B cell (primary cell): ENCODE data around the gene MAP3K14. TPM values are rescaled to one million over a fixed set of nuclear protein-coding genes. Genes with fewer than 3 reads are reported as not detected.

Experiments used
- ATAC-seq: fragments of 200-7000 bp; cut with Tn5 transposase; one replicate; pipeline ENCODE4 v1.10.0; 2021; ENCODE audit warnings: low read depth, mild to moderate bottlenecking, moderate number of reproducible peaks, moderate library complexity
- CTCF ChIA-PET: fragments of 350-600 bp; sonication (Branson Sonifier 250); formaldehyde crosslinking; loops from one replicate; lab custom pipeline; 2021; ENCODE audit warnings: antibody characterized with exemption, inconsistent platforms; lab: Charles Lee
- POLR2A ChIA-PET: fragments of 350-600 bp; sonication (Branson Sonifier 250); formaldehyde crosslinking; loops from one replicate; lab custom pipeline; 2021; ENCODE audit warnings: antibody characterized with exemption; lab: Charles Lee
- DNase-seq: peaks from one replicate; pipeline ENCODE4 v3.0.0; 2013
- H2AFZ ChIP-seq: 2 replicates; pipeline ENCODE4 v1.6.1; 2012; ENCODE audit warnings: mild to moderate bottlenecking, low read depth, low read length; ENCODE audit not compliant: insufficient read depth, poor library complexity, severe bottlenecking
- H3K27ac ChIP-seq, 2 donors: 1 replicate in 1 of 2; 2 replicates in 1 of 2; pipeline ENCODE4 v1.5.1; 2012 to 2013; ENCODE audit warnings: low read length in 2 of 2, mild to moderate bottlenecking in 2 of 2, moderate library complexity in 1 of 2
- H3K27me3 ChIP-seq, 4 experiments: fragments of 200-600 bp in 1 of 4; sonication (generic) in 1 of 4; replicated peaks in 1 of 4; 1 replicate in 2 of 4; 2 replicates in 2 of 4; pipeline versions ENCODE4 v1.6.1 to v1.7.0; 2013 to 2016; ENCODE audit warnings: low read length in 3 of 4, mild to moderate bottlenecking in 2 of 4, mixed read lengths in 1 of 4, moderate library complexity in 1 of 4; ENCODE audit not compliant: insufficient read depth in 4 of 4, control insufficient read depth in 3 of 4; ENCODE audit errors: control extremely low read depth in 1 of 4
- H3K36me3 ChIP-seq, 2 experiments: replicated peaks in 1 of 2; 1 replicate in 1 of 2; 2 replicates in 1 of 2; pipeline versions ENCODE4 v1.6.1 to v1.7.1; 2013; ENCODE audit warnings: low read length in 1 of 2; ENCODE audit not compliant: insufficient read depth in 2 of 2, control insufficient read depth in 1 of 2; ENCODE audit errors: control extremely low read depth in 1 of 2, extremely low read depth in 1 of 2
- H3K4me1 ChIP-seq, 2 donors: fragments of 200-600 bp in 1 of 2; sonication (generic) in 1 of 2; 1 replicate in 1 of 2; 2 replicates in 1 of 2; pipeline versions ENCODE4 v1.5.1 to v1.6.1; 2013 to 2017; ENCODE audit warnings: low read length in 2 of 2; ENCODE audit not compliant: control insufficient read depth in 2 of 2, insufficient read depth in 2 of 2
- H3K4me2 ChIP-seq: replicated peaks from 2 replicates; pipeline ENCODE3; 2012; ENCODE audit warnings: mild to moderate bottlenecking, low read depth, low read length; ENCODE audit not compliant: poor library complexity, severe bottlenecking
- H3K4me3 ChIP-seq, 5 experiments: fragments of 200-600 bp in 1 of 5; sonication (generic) in 1 of 5; 1 replicate in 3 of 5; 2 replicates in 2 of 5; pipeline versions ENCODE4 v1.5.1 to v1.7.0; 2011 to 2016; ENCODE audit warnings: low read length in 4 of 5, mild to moderate bottlenecking in 4 of 5, low read depth in 2 of 5, control low read depth in 1 of 5, moderate library complexity in 1 of 5; ENCODE audit not compliant: insufficient read depth in 1 of 5; ENCODE audit errors: control extremely low read depth in 1 of 5, extremely low read depth in 1 of 5
- H3K79me2 ChIP-seq: fragments of 200-600 bp; sonication (generic); one replicate; pipeline ENCODE4 v1.6.0; 2016; ENCODE audit warnings: low read length; ENCODE audit not compliant: control insufficient read depth, insufficient read depth
- H3K9ac ChIP-seq: fragments of 200-600 bp; sonication (generic); 2 replicates; pipeline ENCODE4 v1.6.1; 2017; ENCODE audit warnings: mild to moderate bottlenecking, low read length, moderate library complexity
- H3K9me3 ChIP-seq, 3 donors: one replicate each; pipeline versions ENCODE4 v1.6.1 to v1.7.1; 2013; ENCODE audit warnings: low read length in 2 of 3; ENCODE audit not compliant: control insufficient read depth in 2 of 3, insufficient read depth in 1 of 3; ENCODE audit errors: control extremely low read depth in 1 of 3
- H4K20me1 ChIP-seq: 2 replicates; pipeline ENCODE4 v1.6.0; 2012; ENCODE audit warnings: mild to moderate bottlenecking, low read length; ENCODE audit not compliant: insufficient read depth, control insufficient read depth, poor library complexity, severe bottlenecking
- H3K27ac Mint-ChIP-seq: one replicate; pipeline ENCODE4 v1.8.0; 2021; ENCODE audit warnings: mixed read lengths
- H3K27me3 Mint-ChIP-seq: one replicate; pipeline ENCODE4 v1.8.0; 2021; ENCODE audit warnings: mixed read lengths
- H3K4me1 Mint-ChIP-seq: one replicate; pipeline ENCODE4 v1.8.0; 2021; ENCODE audit warnings: mixed read lengths
- H3K4me3 Mint-ChIP-seq: one replicate; pipeline ENCODE4 v1.8.0; 2021; ENCODE audit warnings: mixed read lengths
- H3K9me3 Mint-ChIP-seq: one replicate; pipeline ENCODE4 v1.8.0; 2022; ENCODE audit warnings: mixed read lengths; ENCODE audit not compliant: insufficient read depth
- EZH2 ChIP-seq: IDR thresholded peaks from 2 replicates; pipeline ENCODE4 v1.6.1; 2012; ENCODE audit warnings: borderline replicate concordance, low read depth, mild to moderate bottlenecking, moderate library complexity, low read length; ENCODE audit not compliant: insufficient read depth, poor library complexity, severe bottlenecking
- WGBS: methylation state at CpG from one replicate; pipeline ENCODE4 v1.1.5; 2013; ENCODE audit warnings: missing lambda C conversion rate; ENCODE audit not compliant: insufficient coverage; 5-methylcytosine and 5-hydroxymethylcytosine counted together
- intact Hi-C: fragments of 100-400 bp; cut with micrococcal nuclease; formaldehyde crosslinking; loops from one replicate; pipeline ENCODE4 v1.10.0; 2022
- polyA plus RNA-seq: library from polyadenylated mRNA; depleted of rRNA; stranded (reverse); fragments of >200 nt; gene quantifications from 2 replicates; pipeline ENCODE4 v1.2.3, GENCODE V29; 2012
- total RNA-seq, 2 donors: library from RNA; stranded (reverse); fragments of 120-200 nt in 1 of 2; gene quantifications; 1 replicate in 1 of 2; 2 replicates in 1 of 2; pipeline versions ENCODE4 v1.2.3 to v1.2.4, GENCODE V29; 2013 to 2022
- TF ChIP-seq, protein P1 (sequence below): fragments of 200-600 bp; IDR thresholded peaks from one replicate; pipeline ENCODE4 v1.8.0; 2022; ENCODE audit warnings: antibody characterized with exemption, mild to moderate bottlenecking

Gene MAP3K14
- total and polyA plus RNA-seq, 2 donors (not counting 1 experiment from before 2014, with no cell fraction given), result 66.1 to 84.1 TPM

DNA sequence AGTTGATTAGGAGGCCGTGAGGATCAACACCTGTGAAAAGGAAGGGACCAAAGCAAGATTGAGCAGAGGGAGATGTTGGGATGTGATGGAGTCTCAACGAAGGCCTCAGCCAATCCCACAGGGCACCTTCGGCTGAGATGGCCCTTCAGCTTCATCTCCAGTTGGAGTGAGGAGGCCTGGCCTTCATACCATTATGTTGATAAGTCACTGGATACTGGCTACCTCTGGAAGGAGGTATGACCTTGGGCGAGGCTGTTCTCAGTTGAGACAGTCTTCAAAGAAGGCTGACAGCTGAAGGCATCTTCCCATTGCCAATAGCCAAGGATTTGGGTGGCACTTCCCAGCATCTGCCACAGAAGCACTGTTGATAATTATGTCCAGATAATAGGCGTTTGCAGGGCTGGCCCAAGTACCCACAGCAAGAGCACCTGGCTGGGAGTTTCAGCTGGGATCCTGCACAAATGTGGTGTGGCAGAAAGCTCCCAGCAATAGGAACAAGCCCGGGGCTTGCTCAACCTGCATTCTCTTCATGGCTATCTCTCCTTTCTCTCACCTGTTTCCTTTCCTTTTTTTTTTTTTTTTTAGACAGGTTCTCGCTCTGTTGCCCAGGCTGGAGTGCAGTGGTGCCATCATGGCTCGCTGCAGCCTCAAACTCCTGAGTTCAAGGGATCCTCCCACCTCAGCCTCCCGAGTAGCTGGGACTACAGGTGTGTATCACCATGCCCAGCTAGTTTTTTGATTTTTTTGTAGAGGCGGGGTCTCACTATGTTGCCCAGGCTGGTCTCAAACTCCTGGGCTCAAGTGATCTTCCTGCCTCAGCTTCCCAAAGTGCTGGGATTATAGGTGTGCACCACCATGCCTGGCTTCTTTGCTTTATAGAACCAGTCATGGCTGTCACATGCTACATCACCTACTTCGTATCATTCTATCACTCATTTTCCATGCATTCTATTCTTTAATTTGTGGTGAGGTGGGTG is 18.2 kb upstream of the MAP3K14 start:
- H3K79me2 ChIP-seq, result no peaks in the 10 kb centered on the region
- ChIA-PET CTCF (interaction anchor here (0.7 to 3.3 kb wide), 7 partner anchors 16 to 58 kb away, joined by 3 to 21 read pairs (median 4); no protein-coding TSS in a partner anchor), POLR2A (interaction anchor here (0.6 to 2.2 kb wide), 4 partner anchors 11 to 156 kb away, joined by 3 to 5 read pairs (median 4); partner anchors contain the start of genes MAP3K14 and PLEKHM1)
- H3K4me1 ChIP-seq, result peaks cover 27 to 30% of the 10 kb centered on the region in 2 donors
- Mint-ChIP-seq H3K4me1 (peaks cover 32% of the 10 kb centered on the region), H3K27me3 (no peaks in the 10 kb centered on the region), H3K27ac (peak overlapping the region; percentile 70), H3K4me3 (peak overlapping the region; percentile 1), H3K9me3 (no peaks in the 10 kb centered on the region)
- H3K9ac ChIP-seq, result no peak overlapping the region
- no peak overlapping the region for H2AFZ ChIP-seq
- H3K4me2 ChIP-seq, result no peak overlapping the region
- ATAC-seq (no peak), DNase-seq (no peak)
- no peaks in the 10 kb centered on the region for H3K9me3 ChIP-seq
- no peaks in the 10 kb centered on the region for H3K27me3 ChIP-seq
- no peaks in the 10 kb centered on the region for H4K20me1 ChIP-seq
- H3K4me3 ChIP-seq, result no peak overlapping the region
- intact Hi-C loops, result no loop called here
- H3K27ac ChIP-seq, result no peak overlapping the region
- WGBS, result 92% methylated on average over 9 of the region's 11 CpGs
- no peak for TF ChIP-seq EZH2
- TF ChIP-seq, protein P1, sequence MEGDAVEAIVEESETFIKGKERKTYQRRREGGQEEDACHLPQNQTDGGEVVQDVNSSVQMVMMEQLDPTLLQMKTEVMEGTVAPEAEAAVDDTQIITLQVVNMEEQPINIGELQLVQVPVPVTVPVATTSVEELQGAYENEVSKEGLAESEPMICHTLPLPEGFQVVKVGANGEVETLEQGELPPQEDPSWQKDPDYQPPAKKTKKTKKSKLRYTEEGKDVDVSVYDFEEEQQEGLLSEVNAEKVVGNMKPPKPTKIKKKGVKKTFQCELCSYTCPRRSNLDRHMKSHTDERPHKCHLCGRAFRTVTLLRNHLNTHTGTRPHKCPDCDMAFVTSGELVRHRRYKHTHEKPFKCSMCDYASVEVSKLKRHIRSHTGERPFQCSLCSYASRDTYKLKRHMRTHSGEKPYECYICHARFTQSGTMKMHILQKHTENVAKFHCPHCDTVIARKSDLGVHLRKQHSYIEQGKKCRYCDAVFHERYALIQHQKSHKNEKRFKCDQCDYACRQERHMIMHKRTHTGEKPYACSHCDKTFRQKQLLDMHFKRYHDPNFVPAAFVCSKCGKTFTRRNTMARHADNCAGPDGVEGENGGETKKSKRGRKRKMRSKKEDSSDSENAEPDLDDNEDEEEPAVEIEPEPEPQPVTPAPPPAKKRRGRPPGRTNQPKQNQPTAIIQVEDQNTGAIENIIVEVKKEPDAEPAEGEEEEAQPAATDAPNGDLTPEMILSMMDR, result no peak
- H3K36me3 ChIP-seq, result no peaks in the 10 kb centered on the region

DNA sequence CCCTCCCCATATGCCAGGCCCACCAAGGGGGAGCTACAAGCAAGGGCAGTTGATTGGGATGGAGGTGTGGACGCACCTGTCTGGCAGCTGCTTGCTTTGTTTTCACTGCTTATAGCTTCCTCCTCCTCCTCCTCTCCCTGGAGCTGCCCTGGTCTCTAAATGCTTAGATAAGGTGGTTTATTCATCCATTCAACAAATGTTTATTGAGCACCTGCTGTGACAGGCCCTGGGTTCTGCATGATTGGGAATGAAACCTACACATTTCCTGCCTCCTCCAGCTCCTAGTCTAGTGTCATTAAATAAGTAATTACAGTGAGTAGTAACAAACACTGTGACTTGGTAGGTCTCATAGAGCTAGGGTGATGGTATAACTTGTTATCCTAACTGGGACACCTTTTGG is 17.4 kb upstream of the MAP3K14 start:
- ATAC-seq (no peak), DNase-seq (no peak)
- Histone ChIP-seq H3K36me3 (no peaks in the 10 kb centered on the region), H3K79me2 (no peaks in the 10 kb centered on the region), H3K4me1 (peaks cover 27 to 30% of the 10 kb centered on the region in 2 donors), H3K4me3 (no peak overlapping the region), H3K4me2 (peak overlapping the region; percentile 53), H2AFZ (no peak overlapping the region), H4K20me1 (no peaks in the 10 kb centered on the region), H3K27ac (peak overlapping the region in 1 of 2 donors; percentile 37), H3K9me3 (no peaks in the 10 kb centered on the region), H3K27me3 (no peaks in the 10 kb centered on the region), H3K9ac (no peak overlapping the region)
- no CpG with 5 or more reads among the region's 1 CpG for WGBS
- H3K27me3 Mint-ChIP-seq, result no peaks in the 10 kb centered on the region
- no peaks in the 10 kb centered on the region for H3K9me3 Mint-ChIP-seq
- peak overlapping the region; percentile 1 for H3K4me3 Mint-ChIP-seq
- TF ChIP-seq, protein P1, result no peak
- TF ChIP-seq EZH2, result no peak
- intact Hi-C loops, result no loop called here
- H3K27ac Mint-ChIP-seq, result peak overlapping the region; percentile 70
- ChIA-PET POLR2A (interaction anchor here (0.9 to 2.2 kb wide), 3 partner anchors 11 to 39 kb away, joined by 3 to 5 read pairs (median 4); partner anchors contain the start of gene MAP3K14), CTCF (interaction anchor here (0.7 to 3.3 kb wide), 6 partner anchors 15 to 57 kb away, joined by 3 to 21 read pairs (median 4); no protein-coding TSS in a partner anchor)
- peaks cover 39% of the 10 kb centered on the region for H3K4me1 Mint-ChIP-seq
